Ascending aorta (tissue), 2 donors: ENCODE measurements around the gene NCKAP5. TPM values are rescaled to one million over a fixed set of nuclear protein-coding genes. Genes with fewer than 3 reads are reported as not detected.

Experiments used
- DNase-seq, 2 donors: peaks; one replicate each; pipeline ENCODE4 v3.0.0-alpha.2; 2019; ENCODE audit warnings: low spot score in 2 of 2
- H3K27ac ChIP-seq, 2 donors: fragments of 200-600 bp; sonication (generic); one replicate each; pipeline ENCODE4 v1.5.1; 2016 to 2017; ENCODE audit warnings: mild to moderate bottlenecking in 1 of 2
- H3K27me3 ChIP-seq: fragments of 200-600 bp; sonication (generic); one replicate; pipeline ENCODE4 v1.5.1; 2017
- H3K36me3 ChIP-seq, 2 donors: fragments of 200-600 bp; sonication (generic); one replicate each; pipeline ENCODE4 v1.5.1; 2016
- H3K4me1 ChIP-seq, 2 donors: fragments of 200-600 bp; sonication (generic); one replicate each; pipeline ENCODE4 v1.5.1; 2016 to 2017; ENCODE audit warnings: mild to moderate bottlenecking in 1 of 2
- H3K4me3 ChIP-seq, 2 donors: fragments of 200-600 bp; sonication (generic); one replicate each; pipeline ENCODE4 v1.5.1; 2016 to 2017; ENCODE audit warnings: mild to moderate bottlenecking in 1 of 2
- H3K9me3 ChIP-seq, 2 donors: fragments of 200-600 bp; sonication (generic); one replicate each; pipeline ENCODE4 v1.5.1; 2016
- CTCF ChIP-seq, 3 experiments: fragments of 200-600 bp in 2 of 3; fragments of 450-650 bp in 1 of 3; sonication (generic) in 2 of 3; IDR thresholded peaks; one replicate each; pipeline ENCODE4 v1.5.1; 2016 to 2019; ENCODE audit warnings: antibody characterized with exemption in 3 of 3, mild to moderate bottlenecking in 1 of 3, moderate library complexity in 1 of 3
- intact Hi-C: fragments of 100-400 bp; cut with DNase I; formaldehyde crosslinking; loops from one replicate; pipeline ENCODE4 v1.15.1; 2023
- total RNA-seq: library from RNA; depleted of rRNA; stranded (reverse); fragments of >200 nt; gene quantifications from one replicate; pipeline ENCODE4 v1.1.0, GENCODE V29; 2016

The NCKAP5 gene
- total RNA-seq, 1 donor from 2014 or later: 0.75 TPM

- TF ChIP-seq CTCF (IDR thresholded peaks at IDR 0.05): no peak
- no peaks in the 10 kb centered on the region for H3K4me1 ChIP-seq
- no peaks in the 10 kb centered on the region for H3K9me3 ChIP-seq
- H3K27ac ChIP-seq: no peak overlapping the region
- H3K27me3 ChIP-seq: no peaks in the 10 kb centered on the region
- no peak overlapping the region for H3K4me3 ChIP-seq
- no peaks in the 10 kb centered on the region for H3K36me3 ChIP-seq
- no peak for DNase-seq
- intact Hi-C loops: no loop called here
These were observed 84.2 kb downstream of the NCKAP5 start for GRCh38 chr2:133484106-133484505.

- H3K27me3 ChIP-seq: no peaks in the 10 kb centered on the region
- TF ChIP-seq CTCF (IDR thresholded peaks at IDR 0.05): no peak
- intact Hi-C loops: no loop called here
These were observed 85.1 kb downstream of the NCKAP5 start for GRCh38 chr2:133483181-133483580.

GRCh38 chr2:133480707-133481429 lies 87.4 kb downstream of the NCKAP5 start:
- no peak for TF ChIP-seq CTCF (IDR thresholded peaks at IDR 0.05)
- H3K9me3 ChIP-seq: no peaks in the 10 kb centered on the region
- H3K27me3 ChIP-seq: no peaks in the 10 kb centered on the region
- intact Hi-C loops: no loop called here
- H3K4me3 ChIP-seq: no peak overlapping the region
- H3K36me3 ChIP-seq: no peaks in the 10 kb centered on the region
- no peak for DNase-seq
- H3K27ac ChIP-seq: no peak overlapping the region
- H3K4me1 ChIP-seq: no peaks in the 10 kb centered on the region

More at GRCh38 chr2:133483181-133483580, 85.1 kb downstream of the NCKAP5 start:
- H3K27ac ChIP-seq: no peak overlapping the region
- no peaks in the 10 kb centered on the region for H3K4me1 ChIP-seq
- no peaks in the 10 kb centered on the region for H3K9me3 ChIP-seq
- DNase-seq: no peak
- no peaks in the 10 kb centered on the region for H3K36me3 ChIP-seq
- H3K4me3 ChIP-seq: no peak overlapping the region

GRCh38 chr2:133477616-133477990 lies 90.7 kb downstream of the NCKAP5 start:
- Histone ChIP-seq H3K4me3 (no peak overlapping the region), H3K27ac (no peak overlapping the region), H3K4me1 (no peaks in the 10 kb centered on the region), H3K36me3 (no peaks in the 10 kb centered on the region), H3K27me3 (no peaks in the 10 kb centered on the region), H3K9me3 (no peaks in the 10 kb centered on the region)
- TF ChIP-seq CTCF (IDR thresholded peaks at IDR 0.05): no peak
- no peak for DNase-seq
- intact Hi-C loops: no loop called here

DNA sequence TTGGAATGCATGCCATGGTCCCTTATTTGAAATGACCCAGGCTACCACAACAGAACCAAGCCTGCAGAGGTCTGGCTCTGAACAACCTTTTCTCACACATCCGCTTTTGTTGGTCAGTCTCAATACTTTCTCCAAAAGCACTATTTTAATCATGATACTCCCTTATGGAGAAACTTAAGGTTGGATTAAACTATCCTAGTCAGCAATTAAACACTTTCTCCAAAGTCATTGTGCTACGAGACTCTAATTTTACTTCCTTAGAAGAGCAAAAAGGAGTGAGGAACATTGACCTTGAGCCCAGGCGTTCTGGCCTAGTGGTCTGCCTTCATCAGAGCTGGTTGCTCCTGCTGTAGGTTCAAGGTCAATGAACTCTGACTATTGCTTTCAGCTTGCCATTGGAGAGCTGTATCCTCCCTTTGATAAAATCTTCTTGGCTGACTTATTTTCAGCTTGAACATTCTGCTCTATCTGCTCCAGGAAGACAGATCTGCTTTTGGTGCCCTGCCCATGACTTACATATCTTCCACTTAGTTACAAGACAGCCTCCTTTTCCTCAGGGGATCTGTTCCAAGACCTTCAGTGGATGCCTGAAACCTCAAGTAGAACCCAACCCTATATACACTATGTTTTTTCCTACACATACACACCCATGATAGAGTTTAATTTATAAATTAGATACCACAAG lies 91.2 kb downstream of the NCKAP5 start:
- DNase-seq: no peak
- Histone ChIP-seq H3K36me3 (no peaks in the 10 kb centered on the region), H3K27ac (no peak overlapping the region), H3K9me3 (no peaks in the 10 kb centered on the region), H3K27me3 (no peaks in the 10 kb centered on the region), H3K4me3 (no peak overlapping the region), H3K4me1 (no peaks in the 10 kb centered on the region)
- TF ChIP-seq CTCF (IDR thresholded peaks at IDR 0.05): no peak
- intact Hi-C loops: no loop called here
